HG03097 (cell line): Measurements from ENCODE around the gene BLVRB.

Experiments
- ATAC-seq: cut with Tn5 transposase; IDR thresholded peaks from one replicate; pipeline ENCODE4 v1.9.1; 2021; ENCODE audit not compliant: unreplicated experiment, low FRiP score

BLVRB gene

GRCh38 chr19:40424637-40425449, 40.7 kb downstream of the BLVRB start:
- no peak for ATAC-seq

- no peak for ATAC-seq
These were observed 41.6 kb downstream of the BLVRB start for GRCh38 chr19:40423938-40424337.

- no peak for ATAC-seq
These were observed 42.6 kb downstream of the BLVRB start for GRCh38 chr19:40422748-40423566.

GRCh38 chr19:40421993-40422747, 43.4 kb downstream of the BLVRB start:
- no peak for ATAC-seq

- ATAC-seq = peak; percentile 35
These were observed 44.5 kb downstream of the BLVRB start for GRCh38 chr19:40420766-40421765.

- ATAC-seq = no peak
These were observed 45.1 kb downstream of the BLVRB start for GRCh38 chr19:40420451-40420765.

- no peak for ATAC-seq
These were observed 45.8 kb downstream of the BLVRB start for GRCh38 chr19:40419780-40420179.

- ATAC-seq = no peak
These were observed 46.4 kb downstream of the BLVRB start for GRCh38 chr19:40419066-40419612.

- ATAC-seq = no peak
These were observed 47.5 kb downstream of the BLVRB start for GRCh38 chr19:40418040-40418439.

- no peak for ATAC-seq
These were observed 47.9 kb downstream of the BLVRB start for GRCh38 chr19:40417643-40417981.

- no peak for ATAC-seq
These were observed 48.5 kb downstream of the BLVRB start for GRCh38 chr19:40416918-40417642.

- ATAC-seq = no peak
These were observed 49.8 kb downstream of the BLVRB start for GRCh38 chr19:40415768-40416167.

GRCh38 chr19:40414542-40415535, 50.7 kb downstream of the BLVRB start:
- ATAC-seq = no peak

GRCh38 chr19:40413291-40413845, 52.2 kb downstream of the BLVRB start, which contains the start of gene PRX:
Gene PRX, minus strand, starts transcription at chr19:40413378. Its CDS starts 5,446 bp downstream, at chr19:40407932.
- no peak for ATAC-seq

- no peak for ATAC-seq
These were observed 52.7 kb downstream of the BLVRB start for GRCh38 chr19:40412866-40413265.

GRCh38 chr19:40411958-40412499, 53.5 kb downstream of the BLVRB start:
- ATAC-seq = no peak

GRCh38 chr19:40411125-40411842, 54.3 kb downstream of the BLVRB start:
- ATAC-seq = no peak
